K562 (cell line): ENCODE data around the gene SLFN5. TPM values are rescaled to one million over a fixed set of nuclear protein-coding genes. Genes with fewer than 3 reads are reported as not detected.

ENCODE experiments used
- ATAC-seq: fragments of 200-7000 bp; cut with Tn5 transposase; 3 replicates; pipeline ENCODE4 v1.9.1; 2020; ENCODE audit warnings: moderate library complexity
- BruUV-seq: library from RNA; stranded (reverse); fragments of 400-500 nt; replicated peaks from 2 replicates; lab custom pipeline; 2021; lab: Mats Ljungman, UMichigan
- CTCF ChIA-PET: fragments of 300-600 bp; formaldehyde crosslinking; extraction: SDS; loops from one replicate; lab custom pipeline; 2021; ENCODE audit warnings: low intra/inter-chr PET ratio; lab: Yijun Ruan, JAX
- POLR2A ChIA-PET: fragments of 300-600, 350-650 bp; sonication (Branson Sonifier 250); formaldehyde crosslinking; extraction: SDS; loops from one replicate; lab custom pipeline; 2021; ENCODE audit warnings: antibody characterized with exemption, inconsistent platforms; lab: Yijun Ruan, JAX
- DNase-seq, 4 experiments: peaks; one replicate each; pipeline versions ENCODE4 v3.0.0 to v3.0.0-alpha.2; 2011 to 2018; ENCODE audit warnings: low spot score in 3 of 4, mixed read lengths in 3 of 4; ENCODE audit errors: extremely low read depth in 1 of 4
- FAIRE-seq: peaks from 2 replicates; lab custom pipeline; 2011; peaks lifted over from hg19 to GRCh38; lab: Jason Lieb, UNC
- H2AFZ ChIP-seq: 2 replicates; pipeline ENCODE4 v1.6.0; 2011; ENCODE audit warnings: low read depth, low read length, control low read depth, inconsistent platforms
- H3K27ac ChIP-seq: fragments of 200-600 bp; 3 replicates; pipeline ENCODE4 v1.8.0; 2011; ENCODE audit warnings: low read depth, mild to moderate bottlenecking, control low read depth, inconsistent platforms, low read length, moderate library complexity, mixed read lengths; ENCODE audit errors: extremely low read depth
- H3K27me3 ChIP-seq, 2 experiments: fragments of 300-600 bp in 1 of 2; 2 replicates in 1 of 2; 3 replicates in 1 of 2; pipeline versions ENCODE4 v1.6.0 to v1.8.0; 2011; ENCODE audit warnings: inconsistent platforms in 2 of 2, low read length in 2 of 2, mild to moderate bottlenecking in 1 of 2, mixed read lengths in 1 of 2, moderate library complexity in 1 of 2; ENCODE audit not compliant: control insufficient read depth in 2 of 2, insufficient read depth in 2 of 2
- H3K36me3 ChIP-seq: fragments of 300-600 bp; 3 replicates; pipeline ENCODE4 v1.8.0; 2011; ENCODE audit warnings: mild to moderate bottlenecking, low read length, inconsistent platforms; ENCODE audit not compliant: control insufficient read depth, insufficient read depth
- H3K4me1 ChIP-seq, 2 experiments: fragments of 200-600 bp in 1 of 2; replicated peaks in 1 of 2; 2 replicates in 1 of 2; 3 replicates in 1 of 2; pipeline versions ENCODE4 v1.5.1 to v1.8.0; 2011; ENCODE audit warnings: inconsistent platforms in 2 of 2, low read length in 2 of 2, mild to moderate bottlenecking in 1 of 2, mixed read lengths in 1 of 2, moderate library complexity in 1 of 2; ENCODE audit not compliant: control insufficient read depth in 2 of 2, insufficient read depth in 2 of 2
- H3K4me2 ChIP-seq: 2 replicates; pipeline ENCODE4 v1.6.1; 2011; ENCODE audit warnings: low read length, control low read depth, inconsistent platforms, mixed read lengths; ENCODE audit not compliant: insufficient read depth
- H3K4me3 ChIP-seq: fragments of 200-600 bp; sonication (generic), shearing (Covaris generic); 2 replicates; pipeline ENCODE4 v1.5.1; 2016; ENCODE audit warnings: control low read depth, inconsistent platforms
- H3K79me2 ChIP-seq: fragments of 200-600 bp; 3 replicates; pipeline ENCODE4 v1.8.0; 2011; ENCODE audit warnings: low read length, inconsistent platforms; ENCODE audit not compliant: control insufficient read depth, insufficient read depth
- H3K9ac ChIP-seq, 2 experiments: 2 replicates each; pipeline versions ENCODE4 v1.6.0 to v1.6.1; 2011; ENCODE audit warnings: low read depth in 2 of 2, low read length in 2 of 2, control low read depth in 1 of 2, inconsistent platforms in 1 of 2, mild to moderate bottlenecking in 1 of 2, mixed read lengths in 1 of 2; ENCODE audit not compliant: insufficient read depth in 1 of 2
- H3K9me1 ChIP-seq: one replicate; pipeline ENCODE4 v1.6.0; 2011; ENCODE audit warnings: inconsistent platforms, mild to moderate bottlenecking, low read length, moderate library complexity; ENCODE audit not compliant: control insufficient read depth, insufficient read depth
- H3K9me3 ChIP-seq: replicated peaks from 2 replicates; pipeline ENCODE4 v1.5.1; 2011; ENCODE audit warnings: low read depth, low read length, inconsistent platforms; ENCODE audit not compliant: control insufficient read depth, insufficient read depth
- H4K20me1 ChIP-seq: replicated peaks from 2 replicates; pipeline ENCODE4 v1.6.1; 2011; ENCODE audit warnings: low read length, inconsistent platforms, mixed read lengths; ENCODE audit not compliant: control insufficient read depth, insufficient read depth
- E2F4 ChIP-seq: sonication (generic); formaldehyde crosslinking; IDR thresholded peaks from 2 replicates; pipeline ENCODE4 v1.8.0; 2022; ENCODE audit warnings: mild to moderate bottlenecking, low read depth, missing genetic modification reagents
- HBP1 ChIP-seq: fragments of 450-650 bp; formaldehyde crosslinking; IDR thresholded peaks from 2 replicates; pipeline ENCODE4 v1.4.0; 2022; ENCODE audit warnings: missing genetic modification characterization
- KDM1A ChIP-seq, 2 experiments: fragments of 450-650 bp; IDR thresholded peaks; 2 replicates each; pipeline ENCODE4 v1.6.1; 2016; ENCODE audit warnings: mild to moderate bottlenecking in 2 of 2
- TAF1 ChIP-seq: IDR thresholded peaks from 2 replicates; pipeline ENCODE4 v1.6.1; 2011; ENCODE audit warnings: mild to moderate bottlenecking, low read length, moderate library complexity; ENCODE audit not compliant: insufficient read depth, control insufficient read depth, severe bottlenecking; ENCODE audit errors: extremely low read depth
- THRAP3 ChIP-seq: fragments of 450-650 bp; IDR thresholded peaks from 2 replicates; pipeline ENCODE4 v1.6.1; 2016; ENCODE audit warnings: mild to moderate bottlenecking, inconsistent platforms, borderline replicate concordance
- WGBS: fragments of 100-300 bp; shearing (Covaris generic); methylation state at CpG from one replicate; pipeline ENCODE4 v1.1.6; 2016; ENCODE audit warnings: low coverage, mixed read lengths; ENCODE audit not compliant: insufficient coverage; ENCODE audit errors: missing lambda C conversion rate; 5-methylcytosine and 5-hydroxymethylcytosine counted together
- in situ Hi-C: fragments of 300-500 bp; cut with MboI; formaldehyde crosslinking; loops from 4 replicates; pipeline ENCODE4 v1.15.0; 2018; ENCODE audit warnings: inconsistent platforms, mixed read lengths
- intact Hi-C: fragments of 100-400 bp; cut with micrococcal nuclease; formaldehyde crosslinking; loops from 2 replicates; pipeline ENCODE4 v1.14.2; 2022
- polyA plus RNA-seq, 8 experiments: library from polyadenylated mRNA; depleted of rRNA in 4 of 8; stranded (reverse) in 5 of 8; unstranded in 3 of 8; fragments of >200 nt; fragmentation: Nextera tagmentation in 2 of 8; fragmentation: Illumina TruSeq in 1 of 8; extraction: Ambion mirVana in 2 of 8; extraction: Trizol in 1 of 8; gene quantifications; 2 replicates each; pipeline versions ENCODE4 v1.2.1 to v1.2.3, GENCODE V29; 2011 to 2014; ENCODE audit warnings: inconsistent platforms in 1 of 8, missing spikeins in 1 of 8
- total RNA-seq, 7 experiments: library from RNA; depleted of rRNA in 6 of 7; stranded (reverse); fragments of >200 nt in 6 of 7; fragmentation: Illumina TruSeq in 2 of 7; extraction: Trizol in 2 of 7; gene quantifications; 2 replicates each; pipeline versions ENCODE4 v1.2.1 to v1.2.3, GENCODE V29; 2011 to 2021; ENCODE audit warnings: low replicate concordance in 1 of 7
- TF ChIP-seq, protein P1 (sequence below), 3 experiments: IDR thresholded peaks in 2 of 3; conservative IDR thresholded peaks in 1 of 3; 2 replicates each; pipeline ENCODE4 v1.5.1; 2011 to 2012; ENCODE audit warnings: low read length in 3 of 3, mild to moderate bottlenecking in 3 of 3, control low read depth in 2 of 3, improper control_type of control experiment in 1 of 3, inconsistent platforms in 1 of 3, low read depth in 1 of 3, mixed read lengths in 1 of 3, moderate library complexity in 1 of 3; ENCODE audit not compliant: insufficient read depth in 2 of 3

The SLFN5 gene
- total and polyA plus RNA-seq, 9 of the 15 experiments (the other 6 are each of a cell fraction or from before 2014, with no cell fraction given), result under 0.01 to 0.18 (median 0.04) TPM; not detected in 1

- no peak for TF ChIP-seq E2F4 (CRISPR knock-in tag)
- TF ChIP-seq, all 486 proteins: peak for 1
These were observed 12.4 kb downstream of the SLFN5 start (continued) for GRCh38 chr17:35255316-35255715.

DNA sequence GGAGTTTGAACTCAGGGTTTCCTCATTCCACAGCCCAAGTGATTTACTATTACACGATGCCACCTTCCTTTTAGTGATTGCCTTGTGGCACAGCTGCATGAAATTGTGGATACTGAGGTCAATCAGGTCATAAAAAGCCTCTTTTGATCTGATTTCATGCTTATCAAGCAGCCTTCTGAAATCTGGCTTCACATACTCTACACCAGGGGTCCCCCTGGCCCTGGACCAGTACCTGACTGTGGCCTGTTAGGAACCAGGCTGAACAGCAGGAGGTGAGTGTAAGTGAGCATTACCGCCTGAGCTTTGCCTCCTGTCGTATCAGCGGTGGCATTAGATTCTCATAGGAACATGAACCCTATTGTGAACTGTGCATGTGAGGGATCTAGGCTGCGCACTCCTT lies 13.8 kb downstream of the SLFN5 start:
- H3K36me3 ChIP-seq, result no peaks in the 10 kb centered on the region
- intact Hi-C loops (no loop called here), in situ Hi-C loops (no loop called here)
- TF ChIP-seq THRAP3, result no peak
- TF ChIP-seq TAF1, result no peak
- TF ChIP-seq, protein P1, sequence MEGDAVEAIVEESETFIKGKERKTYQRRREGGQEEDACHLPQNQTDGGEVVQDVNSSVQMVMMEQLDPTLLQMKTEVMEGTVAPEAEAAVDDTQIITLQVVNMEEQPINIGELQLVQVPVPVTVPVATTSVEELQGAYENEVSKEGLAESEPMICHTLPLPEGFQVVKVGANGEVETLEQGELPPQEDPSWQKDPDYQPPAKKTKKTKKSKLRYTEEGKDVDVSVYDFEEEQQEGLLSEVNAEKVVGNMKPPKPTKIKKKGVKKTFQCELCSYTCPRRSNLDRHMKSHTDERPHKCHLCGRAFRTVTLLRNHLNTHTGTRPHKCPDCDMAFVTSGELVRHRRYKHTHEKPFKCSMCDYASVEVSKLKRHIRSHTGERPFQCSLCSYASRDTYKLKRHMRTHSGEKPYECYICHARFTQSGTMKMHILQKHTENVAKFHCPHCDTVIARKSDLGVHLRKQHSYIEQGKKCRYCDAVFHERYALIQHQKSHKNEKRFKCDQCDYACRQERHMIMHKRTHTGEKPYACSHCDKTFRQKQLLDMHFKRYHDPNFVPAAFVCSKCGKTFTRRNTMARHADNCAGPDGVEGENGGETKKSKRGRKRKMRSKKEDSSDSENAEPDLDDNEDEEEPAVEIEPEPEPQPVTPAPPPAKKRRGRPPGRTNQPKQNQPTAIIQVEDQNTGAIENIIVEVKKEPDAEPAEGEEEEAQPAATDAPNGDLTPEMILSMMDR (IDR thresholded peaks at IDR 0.05 in 2 of 3, conservative IDR thresholded peaks at IDR 0.05 in 1 of 3; ENCODE audit: insufficient read depth in 2 of 3, low read depth in 1 of 3, low read length in 3 of 3), result 0 out of 6 replicates have a peak, but pooled peaks of 1 of the 3 experiments have one; percentile 6
- no peak for TF ChIP-seq KDM1A (IDR thresholded peaks at IDR 0.05)
- TF ChIP-seq HBP1 (CRISPR knock-in tag), result no peak
- no peak overlapping the region for H2AFZ ChIP-seq
- no peaks in the 10 kb centered on the region for H3K9me1 ChIP-seq
- no peak overlapping the region for H3K9ac ChIP-seq
- FAIRE-seq (no peak), ATAC-seq (no peak), DNase-seq (no peak)
- H3K9me3 ChIP-seq, result no peaks in the 10 kb centered on the region
- H3K4me3 ChIP-seq, result no peak overlapping the region
- no peaks in the 10 kb centered on the region for H3K79me2 ChIP-seq
- peaks cover 4 to 5% of the 10 kb centered on the region in 2 experiments; a peak in 2 of 5 replicates for H3K27me3 ChIP-seq
- H3K4me1 ChIP-seq, result no peaks in the 10 kb centered on the region
- H3K4me2 ChIP-seq, result no peak overlapping the region
- 4% methylated on average over 5 of the region's 5 CpGs for WGBS
- no peaks in the 10 kb centered on the region for H4K20me1 ChIP-seq
- POLR2A ChIA-PET, result interaction anchor here (0.6 to 1.6 kb wide), 3 partner anchors 12 to 757 kb away, joined by 3 to 5 read pairs (median 4); no protein-coding TSS in a partner anchor
- BruUV-seq, result no TSS peak
- no peak overlapping the region for H3K27ac ChIP-seq
- CTCF ChIA-PET, result no interaction called here
